MM.1S (cell line): Measurements from ENCODE around the gene RHBDL1.

ENCODE experiments used
- CTCF ChIP-seq: fragments of 300-600 bp; sonication (generic); IDR thresholded peaks from 2 replicates; pipeline ENCODE4 v1.5.1; 2016; ENCODE audit warnings: antibody characterized with exemption, low read length, mixed read lengths
- EZH2 ChIP-seq: fragments of 300-600 bp; sonication (generic); optimal IDR thresholded peaks from 2 replicates; pipeline ENCODE3; 2017; ENCODE audit warnings: low read depth, mild to moderate bottlenecking, antibody characterized with exemption, low read length, mixed read lengths
- EZH2phosphoT487 ChIP-seq: fragments of 300-600 bp; sonication (generic); IDR thresholded peaks from 2 replicates; pipeline ENCODE4 v1.6.1; 2018; ENCODE audit warnings: antibody characterized with exemption, low read length

- TF ChIP-seq CTCF (no peak), EZH2 (no peak), EZH2phosphoT487 (no peak)
Measured at GRCh38 chr16:668519-669171, 6.8 kb upstream of the RHBDL1 start.
